GM10248 (cell line): ENCODE data around the gene ARHGAP15.

ENCODE experiments used
- CTCF ChIA-PET: fragments of 300-600 bp; sonication (Branson Sonifier 250); formaldehyde crosslinking; extraction: SDS; loops from one replicate; lab custom pipeline; 2021; ENCODE audit warnings: antibody characterized with exemption; lab: Yijun Ruan, JAX
- POLR2A ChIA-PET: fragments of 350-650 bp; sonication (Branson Sonifier 250); formaldehyde crosslinking; extraction: SDS; loops from one replicate; lab custom pipeline; 2020; ENCODE audit warnings: antibody characterized with exemption; lab: Yijun Ruan, JAX
- DNase-seq: peaks from one replicate; pipeline ENCODE4 v3.0.0; 2012; ENCODE audit errors: extremely low spot score
- CTCF ChIP-seq: IDR thresholded peaks from 2 replicates; pipeline ENCODE4 v1.5.1; 2012; ENCODE audit warnings: mild to moderate bottlenecking, low read depth; ENCODE audit errors: extremely low read depth, missing control alignments, control extremely low read depth

ARHGAP15 gene

GRCh38 chr2:143732871-143733270 is 603.7 kb downstream of the ARHGAP15 start:
- ChIA-PET CTCF (interaction anchor here (3.3 kb wide), 1 partner anchor 8 kb away, joined by 14 read pairs; no protein-coding TSS in a partner anchor), POLR2A (interaction anchor here (0.7 kb wide), 1 partner anchor 43 kb away, joined by 9 read pairs; no protein-coding TSS in a partner anchor)
- no peak for TF ChIP-seq CTCF

GRCh38 chr2:143734507-143734906 is 605.3 kb downstream of the ARHGAP15 start:
- no peak for TF ChIP-seq CTCF
- ChIA-PET CTCF (no interaction called here), POLR2A (no interaction called here)
- DNase-seq: no peak

More at GRCh38 chr2:143732871-143733270, 603.7 kb downstream of the ARHGAP15 start:
- DNase-seq: no peak

GRCh38 chr2:143736904-143737303 is 607.7 kb downstream of the ARHGAP15 start:
- DNase-seq: no peak
- TF ChIP-seq CTCF: no peak
- ChIA-PET CTCF (interaction anchor here (1.3 kb wide), 1 partner anchor 52 kb away, joined by 3 read pairs; no protein-coding TSS in a partner anchor), POLR2A (no interaction called here)

- no peak for TF ChIP-seq CTCF
- ChIA-PET CTCF (interaction anchor here (2.3 to 3.9 kb wide), 2 partner anchors 9 to 12 kb away, joined by 13 to 14 read pairs; no protein-coding TSS in a partner anchor), POLR2A (no interaction called here)
- DNase-seq: no peak
Observed at GRCh38 chr2:143740431-143740830, 611.2 kb downstream of the ARHGAP15 start.

- ChIA-PET CTCF (interaction anchor here (1.3 to 3.9 kb wide), 4 partner anchors 10 to 241 kb away, joined by 3 to 14 read pairs (median 8); no protein-coding TSS in a partner anchor), POLR2A (no interaction called here)
- no peak for DNase-seq
- TF ChIP-seq CTCF: no peak
Observed at GRCh38 chr2:143741205-143741604, 612.0 kb downstream of the ARHGAP15 start.

GRCh38 chr2:143742581-143742980 is 613.4 kb downstream of the ARHGAP15 start:
- no peak for DNase-seq
- POLR2A ChIA-PET: no interaction called here
- no peak for TF ChIP-seq CTCF
- CTCF ChIA-PET: interaction anchor here (1.0 to 3.9 kb wide), 4 partner anchors 11 to 56 kb away, joined by 3 to 14 read pairs (median 4); no protein-coding TSS in a partner anchor
